ENCODE measurements around the gene RARRES1.

GRCh38 chr3:158739661-158740060 lies 7.4 kb upstream of the RARRES1 start:
- TF ChIP-seq EZH2 (IDR thresholded peaks at IDR 0.05; ENCODE audit: low read length, unreplicated experiment) (no peak), CTCF (conservative IDR thresholded peaks at IDR 0.05; ENCODE audit: low read depth, low read length) (no peak), EZH2phosphoT487 (IDR thresholded peaks at IDR 0.05; ENCODE audit: borderline replicate concordance, low read length) (no peak)

Data from PC-3 (cell line).